ENCODE results near the gene NSG2. TPM values are rescaled to one million over a fixed set of nuclear protein-coding genes. Genes with fewer than 3 reads are reported as not detected.

The NSG2 gene
- total RNA-seq, 2 experiments from 2014 or later: not detected

- ChIA-PET CTCF (ENCODE audit: unreplicated experiment) (interaction anchor here (1.5 to 1.7 kb wide), 2 partner anchors 12 to 266 kb away, joined by 4 read pairs; no protein-coding TSS in a partner anchor), POLR2A (interaction anchor here (0.6 to 0.7 kb wide), 2 partner anchors 9 to 53 kb away, joined by 3 read pairs; no protein-coding TSS in a partner anchor)
- Histone ChIP-seq H3K4me1 (ENCODE audit: insufficient read depth, low read length, poor library complexity, severe bottlenecking) (no peaks in the 10 kb centered on the region), H3K4me3 (ENCODE audit: low read depth, low read length, poor library complexity, severe bottlenecking) (no peak overlapping the region), H3K4me2 (ENCODE audit: low read length) (no peak overlapping the region), H3K27ac (ENCODE audit: low read depth, low read length, poor library complexity, severe bottlenecking) (no peak overlapping the region), H3K36me3 (ENCODE audit: insufficient read depth, low read length) (no peaks in the 10 kb centered on the region), H2AFZ (ENCODE audit: low read length) (no peak overlapping the region), H3K9me3 (ENCODE audit: low read length) (no peaks in the 10 kb centered on the region), H3K79me2 (ENCODE audit: insufficient read depth, low read depth, low read length) (no peaks in the 10 kb centered on the region), H4K20me1 (ENCODE audit: insufficient read depth, low read length) (no peaks in the 10 kb centered on the region), H3K9me2 (ENCODE audit: insufficient read depth, low read length) (no peaks in the 10 kb centered on the region)
- no TSS peak for BruUV-seq (replicated peaks)
- intact Hi-C loops (cut with micrococcal nuclease; ENCODE audit: unreplicated experiment): loop anchor here (1.0 kb wide), 2 partner anchors 268 to 273 kb away; no protein-coding TSS in a partner anchor
- no peak for DNase-seq (ENCODE audit: low spot score)
- TF ChIP-seq, protein P1, sequence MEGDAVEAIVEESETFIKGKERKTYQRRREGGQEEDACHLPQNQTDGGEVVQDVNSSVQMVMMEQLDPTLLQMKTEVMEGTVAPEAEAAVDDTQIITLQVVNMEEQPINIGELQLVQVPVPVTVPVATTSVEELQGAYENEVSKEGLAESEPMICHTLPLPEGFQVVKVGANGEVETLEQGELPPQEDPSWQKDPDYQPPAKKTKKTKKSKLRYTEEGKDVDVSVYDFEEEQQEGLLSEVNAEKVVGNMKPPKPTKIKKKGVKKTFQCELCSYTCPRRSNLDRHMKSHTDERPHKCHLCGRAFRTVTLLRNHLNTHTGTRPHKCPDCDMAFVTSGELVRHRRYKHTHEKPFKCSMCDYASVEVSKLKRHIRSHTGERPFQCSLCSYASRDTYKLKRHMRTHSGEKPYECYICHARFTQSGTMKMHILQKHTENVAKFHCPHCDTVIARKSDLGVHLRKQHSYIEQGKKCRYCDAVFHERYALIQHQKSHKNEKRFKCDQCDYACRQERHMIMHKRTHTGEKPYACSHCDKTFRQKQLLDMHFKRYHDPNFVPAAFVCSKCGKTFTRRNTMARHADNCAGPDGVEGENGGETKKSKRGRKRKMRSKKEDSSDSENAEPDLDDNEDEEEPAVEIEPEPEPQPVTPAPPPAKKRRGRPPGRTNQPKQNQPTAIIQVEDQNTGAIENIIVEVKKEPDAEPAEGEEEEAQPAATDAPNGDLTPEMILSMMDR (conservative IDR thresholded peaks at IDR 0.05; ENCODE audit: low read length): no peak
- TF ChIP-seq EZH2phosphoT487 (IDR thresholded peaks at IDR 0.05; ENCODE audit: borderline replicate concordance, low read depth, low read length): no peak
Measured at GRCh38 chr5:174044466-174045254, 846 bp upstream of the NSG2 start.

DNA sequence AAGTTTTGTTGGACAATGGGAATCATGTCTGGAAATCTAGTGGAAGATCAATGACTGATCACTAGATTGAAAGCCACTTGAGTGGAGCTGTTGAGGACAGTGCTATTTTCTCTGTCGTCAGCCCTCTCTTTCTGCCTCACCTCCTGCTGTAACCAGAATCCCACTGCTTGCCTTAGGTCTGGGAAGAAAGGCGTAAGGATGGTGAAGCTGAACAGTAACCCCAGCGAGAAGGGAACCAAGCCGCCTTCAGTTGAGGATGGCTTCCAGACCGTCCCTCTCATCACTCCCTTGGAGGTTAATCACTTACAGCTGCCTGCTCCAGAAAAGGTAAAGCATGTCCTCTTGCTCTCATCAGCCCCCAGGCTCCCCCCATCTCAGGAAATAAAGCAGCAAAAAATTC, 1.1 kb downstream of the NSG2 start:
- BruUV-seq (replicated peaks): no TSS peak
- Histone ChIP-seq H3K9me3 (ENCODE audit: low read length) (no peaks in the 10 kb centered on the region), H4K20me1 (ENCODE audit: insufficient read depth, low read length) (no peaks in the 10 kb centered on the region), H3K9me2 (ENCODE audit: insufficient read depth, low read length) (no peaks in the 10 kb centered on the region), H3K4me2 (ENCODE audit: low read length) (no peak overlapping the region), H3K36me3 (ENCODE audit: insufficient read depth, low read length) (no peaks in the 10 kb centered on the region), H2AFZ (ENCODE audit: low read length) (no peak overlapping the region), H3K27ac (ENCODE audit: low read depth, low read length, poor library complexity, severe bottlenecking) (no peak overlapping the region), H3K4me1 (ENCODE audit: insufficient read depth, low read length, poor library complexity, severe bottlenecking) (no peaks in the 10 kb centered on the region), H3K79me2 (ENCODE audit: insufficient read depth, low read depth, low read length) (no peaks in the 10 kb centered on the region), H3K4me3 (ENCODE audit: low read depth, low read length, poor library complexity, severe bottlenecking) (no peak overlapping the region)
- TF ChIP-seq, protein P1 (conservative IDR thresholded peaks at IDR 0.05; ENCODE audit: low read length): no peak
- TF ChIP-seq EZH2phosphoT487 (IDR thresholded peaks at IDR 0.05; ENCODE audit: borderline replicate concordance, low read depth, low read length): no peak
- CTCF ChIA-PET (ENCODE audit: unreplicated experiment): interaction anchor here (1.7 kb wide), 1 partner anchor 264 kb away, joined by 4 read pairs; no protein-coding TSS in a partner anchor
- DNase-seq (ENCODE audit: low spot score): no peak
- POLR2A ChIA-PET: interaction anchor here (0.6 kb wide), 1 partner anchor 641 kb away, joined by 3 read pairs; no protein-coding TSS in a partner anchor
- intact Hi-C loops (cut with micrococcal nuclease; ENCODE audit: unreplicated experiment): no loop called here
